Kidney glomerular epithelial cell (primary cell): ENCODE results near the gene HPS1.
A peak's percentile ranks its signal among the peaks of the same experiment; 100 is the strongest.

Experiments
- DNase-seq: peaks from one replicate; lab custom pipeline; 2025; lab: John Stamatoyannopoulos, UW

The HPS1 gene

GRCh38 chr10:98446661-98447221 is at the start of gene HPS1:
Gene HPS1, minus strand, starts transcription at chr10:98446935. Its CDS starts 3,695 bp downstream, at chr10:98443240.
- peak; percentile 49 for DNase-seq

DNA sequence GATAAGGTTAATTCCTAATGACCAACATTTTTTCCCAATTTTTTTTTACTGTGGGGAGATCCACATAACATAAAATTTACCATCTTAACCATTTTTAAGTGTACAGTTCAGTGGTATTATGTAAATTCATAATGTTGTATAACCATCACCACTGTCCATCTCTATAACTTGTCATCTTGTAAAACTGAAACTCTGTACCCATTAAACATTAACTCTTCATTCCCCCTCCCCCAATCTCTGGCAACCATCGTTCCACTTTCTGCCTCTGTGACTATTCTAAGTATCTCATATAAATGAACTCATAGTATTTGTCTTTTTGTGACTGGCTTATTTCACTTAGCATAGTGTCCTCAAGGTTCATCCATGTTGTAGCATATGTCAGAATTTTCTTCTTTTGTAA is 46.0 kb upstream of the HPS1 start:
- no peak for DNase-seq

DNA sequence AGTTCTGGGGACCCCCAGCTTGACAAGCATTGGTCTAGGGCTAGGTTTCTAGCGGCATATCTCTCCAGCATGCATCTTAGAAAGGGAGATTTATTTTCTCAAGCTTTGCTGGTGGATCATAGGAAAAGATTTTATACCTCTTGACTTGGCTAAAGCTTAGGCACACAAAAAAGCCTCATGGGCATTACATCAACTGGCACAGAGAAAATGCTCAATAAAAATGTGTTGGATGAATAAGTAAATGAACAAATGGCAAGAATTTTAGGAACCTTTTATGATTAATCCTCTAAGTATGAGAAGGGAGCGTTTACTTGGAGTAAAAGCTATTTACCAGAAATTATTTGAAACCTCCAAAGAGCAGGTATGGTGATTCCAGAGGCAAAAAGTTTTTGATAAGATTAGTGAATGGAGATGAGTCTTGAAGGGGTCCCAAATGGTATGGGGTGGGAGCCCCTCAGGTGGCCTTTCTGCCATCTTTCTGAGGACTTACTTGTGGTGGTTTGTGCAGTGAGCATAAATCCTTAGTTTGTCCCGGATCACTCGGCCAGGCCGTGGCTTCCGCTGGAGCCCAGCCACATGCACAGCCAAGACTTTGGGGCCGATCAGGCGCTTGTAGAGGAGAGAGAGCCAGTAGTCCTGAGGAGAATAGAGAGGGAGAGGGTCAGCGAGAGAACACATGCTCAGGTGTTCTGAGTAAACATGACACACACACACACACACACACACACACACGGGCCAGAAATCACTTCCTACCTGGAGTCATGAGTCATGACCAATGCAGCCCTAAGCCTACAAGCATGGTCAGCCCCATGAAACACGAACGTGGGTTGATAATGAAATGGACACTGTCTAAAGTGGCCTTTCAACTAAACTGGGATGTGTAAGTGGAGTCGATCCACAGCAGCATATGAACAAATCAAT is 43.1 kb upstream of the HPS1 start:
- no peak for DNase-seq

- DNase-seq: no peak
These were observed 42.1 kb upstream of the HPS1 start for GRCh38 chr10:98488669-98489430.

- DNase-seq: no peak
These were observed 40.9 kb upstream of the HPS1 start for GRCh38 chr10:98487649-98488048.

GRCh38 chr10:98486421-98486820 is 39.7 kb upstream of the HPS1 start:
- DNase-seq: no peak

DNA sequence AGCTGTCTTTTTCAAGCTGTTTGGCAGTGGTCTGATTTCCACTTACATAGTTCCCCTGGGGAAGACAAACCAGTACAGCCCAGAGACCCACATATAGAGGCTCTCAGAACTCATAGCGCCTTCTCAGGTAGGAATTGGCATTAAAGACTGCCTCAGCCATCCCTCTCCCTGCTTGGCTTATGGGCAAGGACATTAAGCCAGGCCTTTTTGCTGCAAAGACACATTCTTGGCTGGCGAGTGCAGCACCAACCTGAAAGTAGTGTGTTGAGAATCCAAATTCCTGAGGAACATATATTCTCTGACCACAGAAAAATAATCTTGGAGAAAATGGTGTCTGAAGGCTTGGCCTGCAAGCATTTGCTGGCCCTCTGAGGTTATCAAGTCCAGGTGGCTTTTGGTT is 39.2 kb upstream of the HPS1 start:
- no peak for DNase-seq

- DNase-seq: no peak
These were observed 36.9 kb upstream of the HPS1 start for GRCh38 chr10:98483658-98484057.

DNA sequence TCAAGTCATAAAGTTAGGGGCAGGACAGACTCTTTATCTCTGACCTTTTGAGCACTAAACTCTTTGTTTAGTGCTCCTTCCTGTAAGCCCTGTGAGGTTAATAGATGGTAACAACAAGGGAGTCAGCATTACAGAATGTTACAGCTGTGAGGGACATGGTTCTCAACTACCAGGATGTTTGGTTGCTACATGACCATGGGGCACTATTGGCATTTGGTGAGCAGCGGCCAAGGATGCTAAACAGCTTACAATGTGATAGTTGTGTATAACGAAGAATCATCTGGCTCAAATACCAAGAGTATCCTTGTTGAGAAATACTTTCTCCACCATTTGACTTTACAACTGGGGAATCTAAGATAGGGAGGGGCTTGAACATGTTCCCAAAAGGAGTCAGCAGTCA is 35.4 kb upstream of the HPS1 start:
- DNase-seq: no peak

DNA sequence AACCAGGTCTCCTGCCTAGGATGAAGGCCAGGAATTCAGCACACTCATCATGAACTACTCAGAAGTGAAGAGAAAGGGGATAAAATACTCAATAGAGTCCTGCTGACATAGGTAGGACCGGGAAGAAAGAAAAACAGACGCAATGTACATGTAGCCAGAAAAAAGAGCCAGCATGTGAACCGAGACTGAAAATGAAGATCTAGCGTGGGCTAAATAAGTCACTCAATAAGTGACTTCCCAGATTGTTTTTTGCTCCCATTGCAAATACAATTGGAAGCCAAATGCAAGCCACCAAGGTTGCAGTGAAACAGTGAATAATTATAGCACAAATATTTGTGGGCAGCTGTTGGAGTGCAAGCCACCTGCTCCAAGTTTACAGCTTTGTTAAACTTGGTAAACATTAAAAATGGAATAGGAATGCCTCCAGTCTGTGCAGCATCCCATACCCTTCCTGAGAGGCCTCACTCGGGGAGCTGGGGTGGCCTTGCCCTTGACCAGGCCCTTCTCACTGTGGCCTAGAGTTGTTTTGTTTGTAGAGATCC is 34.7 kb upstream of the HPS1 start:
- no peak for DNase-seq

GRCh38 chr10:98478430-98479222 is 31.9 kb upstream of the HPS1 start:
- DNase-seq: no peak

DNA sequence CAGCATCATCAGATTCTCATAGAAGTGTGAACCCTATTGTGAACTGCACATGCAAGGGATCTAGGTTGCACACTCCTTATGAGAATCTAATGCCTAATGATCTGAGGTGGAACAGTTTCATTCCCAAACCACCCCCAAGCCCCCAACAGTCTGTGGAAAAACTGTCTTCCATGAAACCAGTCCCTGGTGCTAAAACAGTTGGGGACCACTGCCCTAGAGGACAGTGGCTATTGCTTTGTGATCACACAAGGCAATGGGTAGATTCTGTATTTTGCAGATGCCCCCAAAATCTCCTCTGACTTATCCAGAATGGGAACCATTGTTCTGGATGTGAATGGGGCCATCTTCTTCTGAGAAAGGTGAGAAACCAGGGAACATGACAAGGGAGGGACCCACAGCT is 31.1 kb upstream of the HPS1 start:
- no peak for DNase-seq

DNA sequence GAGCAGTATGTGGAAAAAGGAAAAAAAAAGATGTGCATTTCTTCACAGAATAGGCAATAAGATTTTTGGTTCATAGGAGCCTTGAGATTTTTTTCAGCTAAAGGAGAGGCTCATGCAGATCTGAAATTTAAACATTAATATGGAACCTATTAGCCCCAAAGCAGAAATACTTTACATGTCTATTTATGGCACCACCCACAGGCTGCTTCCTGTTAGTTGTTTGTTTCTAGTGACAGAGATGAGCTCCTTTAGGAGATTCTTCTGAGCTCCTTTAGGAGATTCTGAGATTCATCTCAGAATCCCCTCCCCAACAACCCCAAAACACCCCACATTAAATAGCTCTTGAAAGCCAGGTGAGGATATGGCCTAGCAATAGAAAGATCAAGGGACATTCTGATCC is 27.9 kb upstream of the HPS1 start:
- DNase-seq: no peak

- no peak for DNase-seq
These were observed 25.5 kb upstream of the HPS1 start for GRCh38 chr10:98472196-98472595.

DNA sequence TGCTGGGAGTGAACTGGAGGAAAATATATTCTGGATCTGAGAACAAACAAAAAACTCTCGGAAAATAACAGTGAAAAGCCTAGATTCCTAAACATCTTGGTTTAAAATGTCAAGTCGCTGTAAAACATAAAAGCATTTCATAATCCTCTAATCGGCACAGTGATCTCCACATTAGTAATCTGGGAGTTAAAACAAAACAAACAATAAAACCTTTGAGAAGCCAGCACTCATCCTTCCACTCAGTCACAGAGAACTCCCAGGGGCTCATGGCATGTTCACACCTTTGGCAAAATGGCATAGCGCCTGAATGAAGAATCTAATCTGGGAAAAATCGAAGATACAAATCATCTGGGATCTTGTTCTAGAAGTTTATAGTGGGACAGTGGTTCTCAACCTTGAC is 24.1 kb upstream of the HPS1 start:
- DNase-seq: no peak

DNA sequence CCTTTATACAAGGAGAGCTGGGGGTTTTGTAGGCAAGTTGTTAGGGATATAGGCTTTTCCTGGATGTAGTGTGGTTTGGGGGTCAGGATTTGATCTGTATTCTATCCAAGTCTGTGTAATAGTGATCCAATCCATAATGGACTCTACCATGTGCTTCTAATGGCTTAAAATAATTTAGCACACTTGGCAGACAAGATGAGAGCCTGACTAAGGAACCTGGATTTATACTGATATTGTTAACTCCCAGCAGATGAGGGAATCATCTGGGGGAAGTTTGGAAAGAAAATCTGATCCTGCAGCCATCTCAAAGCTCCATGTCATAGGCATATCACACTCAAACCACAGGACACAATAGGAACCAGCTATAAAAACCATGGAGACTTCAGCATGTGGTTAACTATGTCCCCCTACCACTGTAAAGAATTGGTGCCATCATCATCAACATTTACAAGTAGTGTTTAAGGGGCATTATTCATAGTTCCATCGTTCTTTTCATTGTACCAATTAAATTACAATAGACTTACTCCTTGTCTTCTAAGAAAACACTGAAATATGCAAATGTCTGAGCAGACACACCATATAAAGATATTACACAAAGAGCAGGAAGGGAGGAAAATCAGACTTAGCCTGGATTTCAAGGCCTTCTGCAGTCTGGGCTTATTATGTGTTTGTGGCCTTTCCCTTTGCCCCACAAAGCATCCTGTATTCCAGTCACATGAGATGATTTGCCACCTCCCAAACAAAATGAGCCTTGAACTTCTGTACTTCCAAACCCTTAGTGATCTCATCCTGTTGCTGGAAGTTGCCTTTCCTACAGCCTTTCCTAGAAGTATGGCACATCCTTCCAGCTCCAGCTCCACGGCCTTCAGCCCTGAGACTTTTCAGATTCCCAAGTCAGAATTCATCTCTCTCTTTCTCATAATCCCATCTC is 22.5 kb upstream of the HPS1 start:
- DNase-seq: no peak

GRCh38 chr10:98467506-98468318 is 21.0 kb upstream of the HPS1 start:
- peak; percentile 77 for DNase-seq

- DNase-seq: no peak
These were observed 20.2 kb upstream of the HPS1 start for GRCh38 chr10:98466861-98467505.

GRCh38 chr10:98465866-98466265 is 19.1 kb upstream of the HPS1 start:
- no peak for DNase-seq
